ENCODE measurements around the gene KRTAP9-2.

KRTAP9-2 gene

GRCh38 chr17:41226598-41227095 is at the start of gene KRTAP9-2:
KRTAP9-2 (plus strand) TSS chr17:41226648; CDS start chr17:41226655, 7 bp downstream.
- TF ChIP-seq TCF12 (IDR thresholded peaks at IDR 0.05; ENCODE audit: low read depth): peak; percentile 73

- TF ChIP-seq REST (IDR thresholded peaks at IDR 0.05; ENCODE audit: low read depth) (no peak), ZBTB7A (IDR thresholded peaks at IDR 0.05; ENCODE audit: low read depth) (no peak), CEBPB (IDR thresholded peaks at IDR 0.05) (no peak), EGR1 (IDR thresholded peaks at IDR 0.05) (no peak), CREB1 (IDR thresholded peaks at IDR 0.05; ENCODE audit: low read depth) (no peak), TEAD4 (IDR thresholded peaks at IDR 0.05) (no peak), EP300 (IDR thresholded peaks at IDR 0.05; ENCODE audit: borderline replicate concordance) (no peak), TAF1 (IDR thresholded peaks at IDR 0.05; ENCODE audit: low read depth) (no peak), NFIC (IDR thresholded peaks at IDR 0.05) (no peak), USF1 (IDR thresholded peaks at IDR 0.05) (no peak), YY1 (IDR thresholded peaks at IDR 0.05; ENCODE audit: low read depth) (no peak), MAX (IDR thresholded peaks at IDR 0.05) (no peak)
These were observed 49.6 kb upstream of the KRTAP9-2 start for GRCh38 chr17:41176744-41177387.

- no peak for TF ChIP-seq EGR1 (IDR thresholded peaks at IDR 0.05)
- no peak for TF ChIP-seq TEAD4 (IDR thresholded peaks at IDR 0.05)
- no peak for TF ChIP-seq YY1 (IDR thresholded peaks at IDR 0.05; ENCODE audit: low read depth)
- TF ChIP-seq RAD21 (IDR thresholded peaks at IDR 0.05; ENCODE audit: low read depth): no peak
- no peak for TF ChIP-seq FOXM1 (IDR thresholded peaks at IDR 0.05; ENCODE audit: borderline replicate concordance, low read depth)
- no peak for TF ChIP-seq MAX (IDR thresholded peaks at IDR 0.05)
- TF ChIP-seq NFIC (IDR thresholded peaks at IDR 0.05): no peak
- TF ChIP-seq REST (IDR thresholded peaks at IDR 0.05; ENCODE audit: low read depth): no peak
- TF ChIP-seq EP300 (IDR thresholded peaks at IDR 0.05; ENCODE audit: borderline replicate concordance): no peak
- TF ChIP-seq ZBTB7A (IDR thresholded peaks at IDR 0.05; ENCODE audit: low read depth): no peak
- no peak for TF ChIP-seq CEBPB (IDR thresholded peaks at IDR 0.05)
- TF ChIP-seq USF1 (IDR thresholded peaks at IDR 0.05): no peak
- no peak for TF ChIP-seq TCF12 (IDR thresholded peaks at IDR 0.05; ENCODE audit: low read depth)
- TF ChIP-seq TAF1 (IDR thresholded peaks at IDR 0.05; ENCODE audit: low read depth): no peak
- no peak for TF ChIP-seq CREB1 (IDR thresholded peaks at IDR 0.05; ENCODE audit: low read depth)
These were observed 48.6 kb upstream of the KRTAP9-2 start, which contains the start of gene KRTAP4-2 for GRCh38 chr17:41177727-41178271. KRTAP4-2 (minus strand) TSS chr17:41178221; CDS start chr17:41178164, 57 bp downstream.

GRCh38 chr17:41178341-41178740 is 48.1 kb upstream of the KRTAP9-2 start:
- TF ChIP-seq ZBTB7A (IDR thresholded peaks at IDR 0.05; ENCODE audit: low read depth) (no peak), MAX (IDR thresholded peaks at IDR 0.05) (no peak), USF1 (IDR thresholded peaks at IDR 0.05) (no peak), TCF12 (IDR thresholded peaks at IDR 0.05; ENCODE audit: low read depth) (no peak), CREB1 (IDR thresholded peaks at IDR 0.05; ENCODE audit: low read depth) (no peak), RAD21 (IDR thresholded peaks at IDR 0.05; ENCODE audit: low read depth) (no peak), REST (IDR thresholded peaks at IDR 0.05; ENCODE audit: low read depth) (no peak), FOXM1 (IDR thresholded peaks at IDR 0.05; ENCODE audit: borderline replicate concordance, low read depth) (no peak), EGR1 (IDR thresholded peaks at IDR 0.05) (no peak), TEAD4 (IDR thresholded peaks at IDR 0.05) (no peak), EP300 (IDR thresholded peaks at IDR 0.05; ENCODE audit: borderline replicate concordance) (no peak), YY1 (IDR thresholded peaks at IDR 0.05; ENCODE audit: low read depth) (no peak), NFIC (IDR thresholded peaks at IDR 0.05) (no peak), CEBPB (IDR thresholded peaks at IDR 0.05) (no peak), TAF1 (IDR thresholded peaks at IDR 0.05; ENCODE audit: low read depth) (no peak)

Data from Ishikawa (cell line).